Measurements from ENCODE around the gene ARHGDIA. TPM values are rescaled to one million over a fixed set of nuclear protein-coding genes. Genes with fewer than 3 reads are reported as not detected.

ARHGDIA gene
- total RNA-seq, 5 donors from 2014 or later (not counting 1 experiment from before 2014, with no cell fraction given) = 473 to 577 (median 504) TPM

DNA sequence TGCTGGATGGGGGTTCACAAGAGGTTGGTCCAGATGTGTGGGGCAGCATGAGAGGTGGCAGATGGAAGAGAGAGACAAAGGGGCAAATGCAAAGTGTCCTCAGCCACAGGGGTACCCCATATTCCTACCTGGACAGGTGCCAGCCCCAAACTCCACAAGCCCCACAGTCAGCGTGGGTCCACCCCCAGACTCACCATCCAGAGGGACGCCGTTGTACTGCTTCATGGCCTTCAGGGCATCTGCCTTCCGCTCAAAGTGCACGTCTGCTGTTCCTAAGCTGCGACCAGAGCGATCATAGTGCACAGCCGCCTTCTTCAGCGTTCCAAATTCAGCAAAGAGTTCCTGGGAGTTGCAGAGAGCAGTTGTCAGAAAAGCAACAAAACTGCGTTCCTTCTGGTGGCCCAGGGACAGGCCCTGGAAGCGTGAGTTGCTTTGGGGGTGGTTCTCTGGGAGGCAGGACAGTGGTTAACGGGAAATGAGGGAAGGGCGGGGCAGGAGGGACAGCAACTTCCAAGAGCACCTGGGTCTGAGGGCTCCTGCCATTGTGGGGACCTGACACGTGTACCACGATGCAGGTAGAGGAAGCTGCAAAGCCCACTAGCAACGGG, 18.0 kb upstream of the ARHGDIA start:
- no peak overlapping the region for H3K4me3 ChIP-seq (ENCODE audit: control insufficient read depth in 1 of 2, extremely low read depth in 1 of 2, low read length in 1 of 2)
- H3K4me1 ChIP-seq (ENCODE audit: control insufficient read depth in 1 of 2, extremely low read depth in 1 of 2, insufficient read depth in 2 of 2, low read length in 2 of 2) = peaks cover 10 to 36% of the 10 kb centered on the region in 2 experiments
- no peaks in the 10 kb centered on the region for H3K9me3 Mint-ChIP-seq
- H3K9me3 ChIP-seq = no peaks in the 10 kb centered on the region
- peaks cover 30% of the 10 kb centered on the region for H3K36me3 Mint-ChIP-seq
- no peaks in the 10 kb centered on the region for H3K27me3 ChIP-seq (replicated peaks in 1 of 2; ENCODE audit: control insufficient read depth in 2 of 2, extremely low read depth in 1 of 2, insufficient read depth in 2 of 2, low read length in 1 of 2)
- 98% methylated on average over 10 of the region's 16 CpGs for WGBS (ENCODE audit: insufficient coverage)
- DNase-seq (no peak), ATAC-seq (replicated peaks in 1 of 4) (no peak)
- no peaks in the 10 kb centered on the region for H3K27me3 Mint-ChIP-seq
- H3K4me1 Mint-ChIP-seq = peaks cover 17 to 35% (median 24%) of the 10 kb centered on the region in 3 donors
- peak overlapping the region; percentile 66 to 91 (median 80) for H3K4me3 Mint-ChIP-seq
- CTCF ChIA-PET = no interaction called here
- POLR2A ChIA-PET = no interaction called here
- peaks cover 7 to 56% of the 10 kb centered on the region in 2 donors for H3K36me3 ChIP-seq (ENCODE audit: control insufficient read depth in 2 of 2, extremely low read depth in 1 of 2, insufficient read depth in 1 of 2, low read length in 1 of 2)
- peak overlapping the region; percentile 58 to 61 for H3K27ac Mint-ChIP-seq
- no peak overlapping the region for H3K27ac ChIP-seq (ENCODE audit: low read length)

DNA sequence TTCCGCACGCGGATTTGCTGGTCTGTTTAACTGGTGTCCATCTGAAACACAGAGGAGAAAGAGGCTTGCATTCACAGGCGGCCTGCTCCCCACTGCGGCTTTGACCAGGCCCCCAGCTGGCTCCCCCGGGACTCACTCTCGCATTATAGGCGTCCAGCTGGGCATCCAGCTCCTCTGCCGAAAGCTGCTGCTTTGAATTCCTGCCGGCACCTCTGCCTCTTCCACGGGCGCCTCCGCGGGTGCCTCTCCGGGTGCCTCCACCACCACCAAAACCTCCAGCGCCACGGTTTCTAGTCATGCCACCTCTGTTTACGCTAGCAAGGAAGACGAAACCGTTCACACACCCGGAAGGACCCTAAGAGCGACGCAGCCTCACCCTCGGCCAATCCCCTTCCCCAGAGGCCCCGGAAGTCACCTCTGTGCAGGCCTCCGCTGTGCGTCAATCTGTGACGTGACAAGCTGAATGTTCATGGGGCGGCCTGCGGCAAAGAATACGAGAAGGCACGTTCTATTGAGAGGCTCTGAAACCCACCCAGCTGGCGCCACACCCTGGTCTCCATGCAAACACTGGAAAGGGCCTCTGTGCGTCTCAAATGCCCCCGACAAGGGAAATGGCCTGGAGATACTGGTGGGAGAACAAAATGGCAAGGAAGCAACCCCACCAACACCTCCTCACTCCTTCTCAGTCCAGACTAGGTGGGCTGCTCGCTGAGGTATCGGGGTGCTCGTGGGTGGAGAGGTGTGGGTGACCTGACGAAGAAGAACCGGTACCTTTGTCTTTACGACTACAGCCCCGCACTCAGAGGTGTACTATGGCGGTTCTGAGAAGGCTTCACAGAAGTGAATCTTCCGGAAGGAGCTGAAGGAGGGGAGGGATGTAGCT, 17.2 kb upstream of the ARHGDIA start:
- Histone ChIP-seq H3K9me3 (no peaks in the 10 kb centered on the region), H3K4me1 (ENCODE audit: control insufficient read depth in 1 of 2, extremely low read depth in 1 of 2, insufficient read depth in 2 of 2, low read length in 2 of 2) (peaks cover 10 to 36% of the 10 kb centered on the region in 2 experiments), H3K4me3 (ENCODE audit: control insufficient read depth in 1 of 2, extremely low read depth in 1 of 2, low read length in 1 of 2) (no peak overlapping the region), H3K27ac (ENCODE audit: low read length) (no peak overlapping the region), H3K36me3 (ENCODE audit: control insufficient read depth in 2 of 2, extremely low read depth in 1 of 2, insufficient read depth in 1 of 2, low read length in 1 of 2) (peaks cover 7 to 55% of the 10 kb centered on the region in 2 donors), H3K27me3 (replicated peaks in 1 of 2; ENCODE audit: control insufficient read depth in 2 of 2, extremely low read depth in 1 of 2, insufficient read depth in 2 of 2, low read length in 1 of 2) (no peaks in the 10 kb centered on the region)
- H3K27me3 Mint-ChIP-seq = no peaks in the 10 kb centered on the region
- H3K27ac Mint-ChIP-seq = peak overlapping the region in 1 of 2 donors; percentile 61
- WGBS (ENCODE audit: insufficient coverage) = 97% methylated on average over 39 of the region's 44 CpGs
- H3K4me1 Mint-ChIP-seq = peaks cover 17 to 35% (median 22%) of the 10 kb centered on the region in 3 donors
- POLR2A ChIA-PET = no interaction called here
- no peaks in the 10 kb centered on the region for H3K9me3 Mint-ChIP-seq
- peaks cover 30% of the 10 kb centered on the region for H3K36me3 Mint-ChIP-seq
- CTCF ChIA-PET = no interaction called here
- ATAC-seq (replicated peaks in 1 of 4) (no peak), DNase-seq (no peak)
- H3K4me3 Mint-ChIP-seq = peak overlapping the region; percentile 65 to 91 (median 80)

DNA sequence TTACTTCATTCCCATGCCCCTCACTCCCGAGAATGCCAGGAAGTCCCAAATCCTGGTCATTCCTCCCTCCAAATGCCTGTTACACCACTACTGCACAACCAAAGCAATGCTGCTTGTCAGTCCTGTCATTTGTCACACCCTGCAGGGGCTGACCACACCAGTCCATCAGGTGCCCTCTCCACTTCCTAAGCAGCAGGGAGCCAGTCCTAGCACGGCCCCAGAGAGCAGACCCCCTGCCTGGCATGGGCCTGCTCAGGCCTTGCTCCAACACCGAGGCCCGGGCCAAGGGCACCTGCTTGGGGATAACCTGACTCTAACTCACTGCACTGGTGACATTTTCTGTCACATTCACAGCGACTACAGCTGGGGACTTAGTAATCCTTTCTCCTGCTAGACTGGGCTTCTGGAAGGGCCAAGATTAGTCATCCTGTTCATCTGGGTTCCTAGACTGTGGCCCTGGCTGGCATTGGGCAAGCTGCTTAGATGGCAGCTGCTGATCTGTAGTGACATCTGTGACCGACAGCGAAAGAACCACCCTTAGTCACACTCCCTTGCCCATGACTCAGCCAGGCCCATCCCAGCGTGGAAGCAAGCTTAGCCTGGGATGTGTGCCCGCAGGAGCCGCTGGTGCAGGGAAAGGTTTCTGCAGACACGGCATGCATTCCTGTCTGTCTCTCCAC, 14.9 kb upstream of the ARHGDIA start:
- no peak overlapping the region for H3K4me3 ChIP-seq (ENCODE audit: control insufficient read depth in 1 of 2, extremely low read depth in 1 of 2, low read length in 1 of 2)

DNA sequence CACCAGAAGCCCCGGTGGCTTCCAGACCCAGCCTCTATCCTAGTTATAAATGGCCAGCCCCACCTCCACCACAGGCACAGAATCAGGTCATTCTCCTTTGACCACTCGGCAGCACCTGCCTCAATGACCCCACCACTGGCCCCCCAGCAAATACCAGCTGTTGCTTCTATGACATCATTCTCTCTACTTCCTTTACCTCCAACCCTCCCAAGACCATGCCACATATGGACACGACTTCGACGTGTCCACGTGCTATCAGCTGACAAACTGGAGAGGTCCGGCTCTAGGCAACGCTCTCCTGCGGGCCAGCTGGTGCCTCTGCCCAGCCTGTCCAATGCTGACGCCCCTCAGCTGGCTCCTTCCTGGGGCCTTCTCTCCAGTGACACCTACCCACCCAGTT, 14.3 kb upstream of the ARHGDIA start:
- H3K9me3 ChIP-seq = no peaks in the 10 kb centered on the region
- H3K27ac ChIP-seq (ENCODE audit: low read length) = no peak overlapping the region
- H3K27me3 ChIP-seq (replicated peaks in 1 of 2; ENCODE audit: control insufficient read depth in 2 of 2, extremely low read depth in 1 of 2, insufficient read depth in 2 of 2, low read length in 1 of 2) = no peaks in the 10 kb centered on the region
- no peaks in the 10 kb centered on the region for H3K27me3 Mint-ChIP-seq
- H3K4me3 Mint-ChIP-seq = no peak overlapping the region
- H3K36me3 ChIP-seq (ENCODE audit: control insufficient read depth in 2 of 2, extremely low read depth in 1 of 2, insufficient read depth in 1 of 2, low read length in 1 of 2) = peaks cover 7 to 61% of the 10 kb centered on the region in 2 donors
- ChIA-PET POLR2A (no interaction called here), CTCF (no interaction called here)
- over 99% methylated on average over 10 of the region's 10 CpGs for WGBS (ENCODE audit: insufficient coverage)
- H3K4me1 Mint-ChIP-seq = peaks cover 17 to 23% (median 18%) of the 10 kb centered on the region in 3 donors
- H3K27ac Mint-ChIP-seq = peak overlapping the region; percentile 13 to 52
- no peaks in the 10 kb centered on the region for H3K9me3 Mint-ChIP-seq
- H3K36me3 Mint-ChIP-seq = peaks cover 36% of the 10 kb centered on the region
- ATAC-seq (replicated peaks in 1 of 4) = no peak
- no peak for DNase-seq
- peaks cover 7 to 21% of the 10 kb centered on the region in 2 experiments for H3K4me1 ChIP-seq (ENCODE audit: control insufficient read depth in 1 of 2, extremely low read depth in 1 of 2, insufficient read depth in 2 of 2, low read length in 2 of 2)
- no peak overlapping the region for H3K4me3 ChIP-seq (ENCODE audit: control insufficient read depth in 1 of 2, extremely low read depth in 1 of 2, low read length in 1 of 2)

More for the DNA sequence above, 14.9 kb upstream of the ARHGDIA start:
- ATAC-seq (replicated peaks in 1 of 4) = no peak
- no peaks in the 10 kb centered on the region for H3K9me3 Mint-ChIP-seq
- ChIA-PET POLR2A (no interaction called here), CTCF (no interaction called here)
- no peak overlapping the region for H3K4me3 Mint-ChIP-seq
- DNase-seq = no peak
- peaks cover 36% of the 10 kb centered on the region for H3K36me3 Mint-ChIP-seq
- no peaks in the 10 kb centered on the region for H3K9me3 ChIP-seq
- WGBS (ENCODE audit: insufficient coverage) = 90% methylated on average over 7 of the region's 11 CpGs
- peaks cover 10 to 26% of the 10 kb centered on the region in 2 experiments for H3K4me1 ChIP-seq (ENCODE audit: control insufficient read depth in 1 of 2, extremely low read depth in 1 of 2, insufficient read depth in 2 of 2, low read length in 2 of 2)
- no peaks in the 10 kb centered on the region for H3K27me3 ChIP-seq (replicated peaks in 1 of 2; ENCODE audit: control insufficient read depth in 2 of 2, extremely low read depth in 1 of 2, insufficient read depth in 2 of 2, low read length in 1 of 2)
- H3K27me3 Mint-ChIP-seq = no peaks in the 10 kb centered on the region
- no peak overlapping the region for H3K27ac Mint-ChIP-seq
- no peak overlapping the region for H3K27ac ChIP-seq (ENCODE audit: low read length)
- H3K4me1 Mint-ChIP-seq = peaks cover 17 to 27% (median 20%) of the 10 kb centered on the region in 3 donors
- H3K36me3 ChIP-seq (ENCODE audit: control insufficient read depth in 2 of 2, extremely low read depth in 1 of 2, insufficient read depth in 1 of 2, low read length in 1 of 2) = peaks cover 7 to 61% of the 10 kb centered on the region in 2 donors

DNA sequence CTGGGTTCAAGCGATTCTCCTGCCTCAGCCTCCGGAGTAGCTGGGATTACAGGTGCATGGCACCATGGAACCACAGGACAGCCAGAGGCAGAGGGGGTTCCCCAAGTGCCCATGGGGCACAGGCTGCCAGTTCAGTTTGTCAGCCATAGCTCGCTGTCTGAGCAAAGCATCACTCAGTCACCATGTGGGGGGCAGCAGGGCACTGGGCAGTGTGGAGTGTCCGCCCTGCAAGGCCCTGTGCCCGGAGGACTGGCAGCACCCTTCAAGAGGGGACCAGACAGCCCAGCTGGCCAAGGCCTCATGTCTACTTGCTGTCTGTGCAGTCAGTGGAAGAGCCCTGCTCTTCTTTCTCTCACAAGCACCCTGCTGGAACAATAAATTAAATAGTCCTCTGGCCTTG, 13.8 kb upstream of the ARHGDIA start:
- Mint-ChIP-seq H3K9me3 (no peaks in the 10 kb centered on the region), H3K4me1 (peaks cover 13 to 18% (median 17%) of the 10 kb centered on the region in 3 donors), H3K36me3 (peaks cover 36% of the 10 kb centered on the region), H3K27ac (no peak overlapping the region), H3K4me3 (no peak overlapping the region), H3K27me3 (no peaks in the 10 kb centered on the region)
- ChIA-PET CTCF (interaction anchor here in 1 of 2 donors (0.6 kb wide), 1 partner anchor 208 kb away, joined by 3 read pairs; no protein-coding TSS in a partner anchor), POLR2A (no interaction called here)
- Histone ChIP-seq H3K4me3 (ENCODE audit: control insufficient read depth in 1 of 2, extremely low read depth in 1 of 2, low read length in 1 of 2) (no peak overlapping the region), H3K9me3 (no peaks in the 10 kb centered on the region), H3K27me3 (replicated peaks in 1 of 2; ENCODE audit: control insufficient read depth in 2 of 2, extremely low read depth in 1 of 2, insufficient read depth in 2 of 2, low read length in 1 of 2) (no peaks in the 10 kb centered on the region), H3K36me3 (ENCODE audit: control insufficient read depth in 2 of 2, extremely low read depth in 1 of 2, insufficient read depth in 1 of 2, low read length in 1 of 2) (peaks cover 7 to 61% of the 10 kb centered on the region in 2 donors), H3K27ac (ENCODE audit: low read length) (no peak overlapping the region), H3K4me1 (ENCODE audit: control insufficient read depth in 1 of 2, extremely low read depth in 1 of 2, insufficient read depth in 2 of 2, low read length in 2 of 2) (peaks cover 3 to 16% of the 10 kb centered on the region in 2 experiments)
- no peak for DNase-seq
- ATAC-seq (replicated peaks in 1 of 4) = peak in 1 of 4 experiments; percentile 26
- WGBS (ENCODE audit: insufficient coverage) = 100% methylated on average over 4 of the region's 5 CpGs

DNA sequence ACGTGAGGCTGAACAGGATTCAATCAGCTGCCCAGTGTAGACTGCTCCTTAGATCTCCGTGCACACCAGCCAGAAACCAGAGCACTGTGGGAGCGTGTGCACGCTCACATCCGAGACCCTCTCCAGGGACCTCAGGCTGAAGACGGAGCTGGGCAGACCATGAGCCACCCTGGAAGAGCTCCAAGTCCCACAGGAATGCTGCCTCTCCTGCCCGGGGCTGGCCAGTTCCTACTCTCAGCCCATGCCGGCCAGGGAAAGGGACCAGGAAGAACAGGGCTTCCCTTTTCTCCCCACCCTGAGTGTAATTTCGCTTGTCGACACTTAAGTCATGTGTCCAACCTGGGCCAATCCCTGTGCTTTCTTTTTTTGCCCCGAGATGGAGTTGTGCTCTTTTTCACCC, 13.4 kb upstream of the ARHGDIA start:
- peak in 2 of 4 experiments; percentile 13 to 25 for ATAC-seq (replicated peaks in 1 of 4)
- H3K36me3 ChIP-seq (ENCODE audit: control insufficient read depth in 2 of 2, extremely low read depth in 1 of 2, insufficient read depth in 1 of 2, low read length in 1 of 2) = peaks cover 7 to 58% of the 10 kb centered on the region in 2 donors
- no peak overlapping the region for H3K4me3 ChIP-seq (ENCODE audit: control insufficient read depth in 1 of 2, extremely low read depth in 1 of 2, low read length in 1 of 2)
- Mint-ChIP-seq H3K4me3 (no peak overlapping the region), H3K27ac (no peak overlapping the region), H3K9me3 (no peaks in the 10 kb centered on the region), H3K36me3 (peaks cover 39% of the 10 kb centered on the region), H3K4me1 (peaks cover 10 to 17% (median 16%) of the 10 kb centered on the region in 3 donors), H3K27me3 (no peaks in the 10 kb centered on the region)
- H3K9me3 ChIP-seq = no peaks in the 10 kb centered on the region
- no peaks in the 10 kb centered on the region for H3K27me3 ChIP-seq (replicated peaks in 1 of 2; ENCODE audit: control insufficient read depth in 2 of 2, extremely low read depth in 1 of 2, insufficient read depth in 2 of 2, low read length in 1 of 2)
- no peak for DNase-seq
- WGBS (ENCODE audit: insufficient coverage) = 95% methylated on average over 11 of the region's 11 CpGs
- ChIA-PET CTCF (interaction anchor here in 1 of 2 donors (0.6 kb wide), 1 partner anchor 208 kb away, joined by 3 read pairs; no protein-coding TSS in a partner anchor), POLR2A (no interaction called here)
- H3K4me1 ChIP-seq (ENCODE audit: control insufficient read depth in 1 of 2, extremely low read depth in 1 of 2, insufficient read depth in 2 of 2, low read length in 2 of 2) = peaks cover 0 to 12% of the 10 kb centered on the region in 2 experiments
- H3K27ac ChIP-seq (ENCODE audit: low read length) = no peak overlapping the region

Measured in T-cell (primary cell).